Ovary (tissue), 3 donors: ENCODE results near the gene PID1.

Experiments
- POLR2A ChIP-seq: fragments of 450-650 bp; IDR thresholded peaks from one replicate; pipeline ENCODE4 v1.6.1; 2017; ENCODE audit warnings: antibody characterized with exemption, mild to moderate bottlenecking, moderate library complexity
- TF ChIP-seq, protein P1 (sequence below), 3 donors: fragments of 450-650 bp in 2 of 3; fragments of 200-600 bp in 1 of 3; IDR thresholded peaks; one replicate each; pipeline versions ENCODE4 v1.5.1 to v1.8.0; 2016 to 2022; ENCODE audit warnings: antibody characterized with exemption in 3 of 3, mild to moderate bottlenecking in 1 of 3
- donor health status: DM: no; HTN: no; CAD: no.

DNA sequence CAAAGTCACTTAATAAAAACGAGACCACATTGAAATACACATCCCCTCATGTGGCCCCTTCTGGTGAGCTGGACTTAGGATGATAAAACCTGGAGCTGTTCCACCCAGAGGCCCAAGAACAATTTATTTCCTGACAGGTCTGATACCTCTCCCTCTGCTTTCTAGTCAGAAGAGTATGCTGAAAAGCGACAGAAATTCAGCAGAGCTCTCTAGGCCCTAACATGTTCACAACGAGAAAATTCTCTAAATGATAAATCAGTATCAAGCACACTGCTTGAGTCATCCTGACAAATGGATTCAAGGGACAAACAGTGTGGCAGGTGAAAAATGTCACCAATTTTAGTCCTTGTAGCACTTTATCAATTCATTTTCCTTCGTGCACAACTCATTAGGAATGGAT lies 233.5 kb downstream of the PID1 start:
- no peak for TF ChIP-seq POLR2A
- TF ChIP-seq, protein P1, sequence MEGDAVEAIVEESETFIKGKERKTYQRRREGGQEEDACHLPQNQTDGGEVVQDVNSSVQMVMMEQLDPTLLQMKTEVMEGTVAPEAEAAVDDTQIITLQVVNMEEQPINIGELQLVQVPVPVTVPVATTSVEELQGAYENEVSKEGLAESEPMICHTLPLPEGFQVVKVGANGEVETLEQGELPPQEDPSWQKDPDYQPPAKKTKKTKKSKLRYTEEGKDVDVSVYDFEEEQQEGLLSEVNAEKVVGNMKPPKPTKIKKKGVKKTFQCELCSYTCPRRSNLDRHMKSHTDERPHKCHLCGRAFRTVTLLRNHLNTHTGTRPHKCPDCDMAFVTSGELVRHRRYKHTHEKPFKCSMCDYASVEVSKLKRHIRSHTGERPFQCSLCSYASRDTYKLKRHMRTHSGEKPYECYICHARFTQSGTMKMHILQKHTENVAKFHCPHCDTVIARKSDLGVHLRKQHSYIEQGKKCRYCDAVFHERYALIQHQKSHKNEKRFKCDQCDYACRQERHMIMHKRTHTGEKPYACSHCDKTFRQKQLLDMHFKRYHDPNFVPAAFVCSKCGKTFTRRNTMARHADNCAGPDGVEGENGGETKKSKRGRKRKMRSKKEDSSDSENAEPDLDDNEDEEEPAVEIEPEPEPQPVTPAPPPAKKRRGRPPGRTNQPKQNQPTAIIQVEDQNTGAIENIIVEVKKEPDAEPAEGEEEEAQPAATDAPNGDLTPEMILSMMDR (IDR thresholded peaks at IDR 0.05), result no peak
